ENCODE results near the gene SCYL3. TPM values are rescaled to one million over a fixed set of nuclear protein-coding genes. Genes with fewer than 3 reads are reported as not detected.
"Not testable (repeated sequence)": the region's sequence is repeated elsewhere in the genome, so short reads cannot be mapped to it uniquely, and the experiment has no call there.

SCYL3 gene
- total and polyA plus RNA-seq, 3 donors from 2014 or later, result 13.3 to 16.3 (median 15.8) TPM

GRCh38 chr1:169924829-169925228 lies 31.1 kb upstream of the SCYL3 start:
- no peaks in the 10 kb centered on the region for H3K4me1 ChIP-seq
- TF ChIP-seq POLR2A (IDR thresholded peaks at IDR 0.05), result no peak
- TF ChIP-seq, protein P1, sequence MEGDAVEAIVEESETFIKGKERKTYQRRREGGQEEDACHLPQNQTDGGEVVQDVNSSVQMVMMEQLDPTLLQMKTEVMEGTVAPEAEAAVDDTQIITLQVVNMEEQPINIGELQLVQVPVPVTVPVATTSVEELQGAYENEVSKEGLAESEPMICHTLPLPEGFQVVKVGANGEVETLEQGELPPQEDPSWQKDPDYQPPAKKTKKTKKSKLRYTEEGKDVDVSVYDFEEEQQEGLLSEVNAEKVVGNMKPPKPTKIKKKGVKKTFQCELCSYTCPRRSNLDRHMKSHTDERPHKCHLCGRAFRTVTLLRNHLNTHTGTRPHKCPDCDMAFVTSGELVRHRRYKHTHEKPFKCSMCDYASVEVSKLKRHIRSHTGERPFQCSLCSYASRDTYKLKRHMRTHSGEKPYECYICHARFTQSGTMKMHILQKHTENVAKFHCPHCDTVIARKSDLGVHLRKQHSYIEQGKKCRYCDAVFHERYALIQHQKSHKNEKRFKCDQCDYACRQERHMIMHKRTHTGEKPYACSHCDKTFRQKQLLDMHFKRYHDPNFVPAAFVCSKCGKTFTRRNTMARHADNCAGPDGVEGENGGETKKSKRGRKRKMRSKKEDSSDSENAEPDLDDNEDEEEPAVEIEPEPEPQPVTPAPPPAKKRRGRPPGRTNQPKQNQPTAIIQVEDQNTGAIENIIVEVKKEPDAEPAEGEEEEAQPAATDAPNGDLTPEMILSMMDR (IDR thresholded peaks at IDR 0.05), result no peak
- 63 to 65% methylated on average over 2 of the region's 2 CpGs for WGBS, 2 donors
- intact Hi-C loops (cut with DNase I; ENCODE audit: low total_unique reads), result no loop called here
- DNase-seq, result no peak
- no peaks in the 10 kb centered on the region for H3K9me3 ChIP-seq
- H3K27me3 ChIP-seq, result no peaks in the 10 kb centered on the region
- no peaks in the 10 kb centered on the region for H3K36me3 ChIP-seq (ENCODE audit: low read depth, missing control alignments)
- no peak overlapping the region for H3K4me3 ChIP-seq
- H3K27ac ChIP-seq, result no peak overlapping the region

GRCh38 chr1:169924063-169924462 lies 30.4 kb upstream of the SCYL3 start:
- Histone ChIP-seq H3K4me1 (no peaks in the 10 kb centered on the region), H3K9me3 (no peaks in the 10 kb centered on the region), H3K4me3 (no peak overlapping the region), H3K36me3 (ENCODE audit: low read depth, missing control alignments) (no peaks in the 10 kb centered on the region), H3K27ac (no peak overlapping the region), H3K27me3 (no peaks in the 10 kb centered on the region)
- intact Hi-C loops (cut with DNase I; ENCODE audit: low total_unique reads), result no loop called here
- WGBS, 2 donors, result 96 to 99% methylated on average over 2 of the region's 2 CpGs
- TF ChIP-seq, protein P1 (IDR thresholded peaks at IDR 0.05), result no peak
- no peak for TF ChIP-seq POLR2A (IDR thresholded peaks at IDR 0.05)
- DNase-seq, result no peak

DNA sequence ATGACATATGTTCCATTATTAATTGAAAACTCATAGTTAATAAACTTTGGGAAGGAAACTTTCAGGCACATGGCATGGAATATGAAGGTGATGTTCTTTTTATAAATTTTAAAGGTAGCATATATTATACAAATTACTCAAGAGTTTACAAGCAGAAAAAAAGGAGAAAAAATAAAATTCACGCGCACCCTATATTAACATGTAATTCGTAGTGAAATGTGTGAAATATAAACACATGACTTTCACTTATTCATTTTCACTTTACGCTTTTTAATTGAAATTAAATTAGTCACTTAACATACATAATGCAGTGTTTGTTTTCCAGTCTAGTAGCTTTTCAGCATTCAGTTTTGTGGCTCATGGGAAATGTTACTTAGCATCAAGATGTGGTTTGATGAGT lies 27.4 kb upstream of the SCYL3 start:
- TF ChIP-seq, protein P1 (IDR thresholded peaks at IDR 0.05), result no peak
- TF ChIP-seq POLR2A (IDR thresholded peaks at IDR 0.05), result no peak
- Histone ChIP-seq H3K27me3 (no peaks in the 10 kb centered on the region), H3K36me3 (ENCODE audit: low read depth, missing control alignments) (no peaks in the 10 kb centered on the region), H3K9me3 (no peaks in the 10 kb centered on the region), H3K4me1 (no peaks in the 10 kb centered on the region), H3K4me3 (no peak overlapping the region), H3K27ac (no peak overlapping the region)
- intact Hi-C loops (cut with DNase I; ENCODE audit: low total_unique reads), result no loop called here
- no peak for DNase-seq
- 94 to 97% methylated on average over 4 of the region's 4 CpGs for WGBS, 2 donors

DNA sequence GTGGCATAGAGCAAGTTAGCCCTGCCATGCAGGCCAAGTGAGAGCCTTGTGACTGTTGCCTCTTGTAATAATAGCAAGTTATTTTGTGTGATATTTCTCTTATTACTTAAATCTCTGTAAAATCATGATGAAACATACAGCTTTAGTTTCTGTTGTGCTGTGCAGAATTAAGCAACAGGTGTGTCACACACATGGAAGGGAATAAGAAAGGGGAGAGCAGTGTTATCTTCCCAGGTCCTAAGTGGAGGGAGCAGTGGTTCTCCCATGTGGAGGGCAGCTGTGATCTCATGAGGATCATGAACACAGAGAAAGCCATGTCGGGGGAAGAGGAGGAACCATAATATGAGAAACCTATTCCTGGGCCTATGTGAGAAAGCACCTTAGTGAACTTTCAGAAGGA lies 25.2 kb upstream of the SCYL3 start:
- Histone ChIP-seq H3K36me3 (ENCODE audit: low read depth, missing control alignments) (no peaks in the 10 kb centered on the region), H3K4me1 (no peaks in the 10 kb centered on the region), H3K4me3 (no peak overlapping the region), H3K27ac (no peak overlapping the region), H3K27me3 (no peaks in the 10 kb centered on the region), H3K9me3 (no peaks in the 10 kb centered on the region)
- no peak for TF ChIP-seq POLR2A (IDR thresholded peaks at IDR 0.05)
- TF ChIP-seq, protein P1 (IDR thresholded peaks at IDR 0.05), result no peak
- intact Hi-C loops (cut with DNase I; ENCODE audit: low total_unique reads), result no loop called here
- WGBS, 2 donors, result 88 to 94% methylated on average over 1 of the region's 1 CpG
- DNase-seq, result no peak

DNA sequence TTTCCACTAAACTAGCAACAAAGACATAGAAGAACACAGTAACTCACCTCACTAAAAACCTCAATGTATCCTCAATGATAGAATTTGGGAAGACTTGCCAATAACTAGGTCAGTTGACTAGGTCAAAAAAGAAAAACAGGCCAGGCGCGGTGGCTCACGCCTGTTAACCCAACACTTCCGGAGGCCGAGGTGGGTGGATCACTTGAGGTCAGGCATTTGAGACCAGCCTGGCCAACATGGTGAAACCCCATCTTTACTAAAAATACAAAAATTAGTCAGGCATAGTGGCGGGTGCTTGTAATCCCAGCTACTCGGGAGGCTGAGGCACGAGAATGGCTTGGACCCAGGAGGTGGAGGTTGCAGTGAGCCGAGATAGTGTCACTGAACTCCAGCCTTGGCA lies 24.5 kb upstream of the SCYL3 start:
- H3K4me3 ChIP-seq; H3K27me3 ChIP-seq; H3K27ac ChIP-seq; H3K36me3 ChIP-seq (ENCODE audit: low read depth, missing control alignments); H3K4me1 ChIP-seq; DNase-seq; H3K9me3 ChIP-seq; intact Hi-C loops (cut with DNase I; ENCODE audit: low total_unique reads): not testable (repeated sequence)
- 93 to 96% methylated on average over 9 of the region's 9 CpGs for WGBS, 2 donors
